Prostate gland (tissue), 2 donors: ENCODE measurements around the gene PTPRC.

Experiments used
- POLR2AphosphoS5 ChIP-seq: sonication (generic); formaldehyde crosslinking; IDR thresholded peaks from one replicate; pipeline ENCODE4 v1.6.1; 2017; ENCODE audit warnings: antibody characterized with exemption
- TF ChIP-seq, protein P1 (sequence below), 4 experiments: fragments of 200-600 bp in 2 of 4; fragments of 450-650 bp in 2 of 4; sonication (generic) in 2 of 4; IDR thresholded peaks; 1 replicate in 3 of 4; 2 replicates in 1 of 4; pipeline ENCODE4 v1.5.1; 2016 to 2019; ENCODE audit warnings: antibody characterized with exemption in 4 of 4, mild to moderate bottlenecking in 2 of 4, moderate library complexity in 2 of 4

DNA sequence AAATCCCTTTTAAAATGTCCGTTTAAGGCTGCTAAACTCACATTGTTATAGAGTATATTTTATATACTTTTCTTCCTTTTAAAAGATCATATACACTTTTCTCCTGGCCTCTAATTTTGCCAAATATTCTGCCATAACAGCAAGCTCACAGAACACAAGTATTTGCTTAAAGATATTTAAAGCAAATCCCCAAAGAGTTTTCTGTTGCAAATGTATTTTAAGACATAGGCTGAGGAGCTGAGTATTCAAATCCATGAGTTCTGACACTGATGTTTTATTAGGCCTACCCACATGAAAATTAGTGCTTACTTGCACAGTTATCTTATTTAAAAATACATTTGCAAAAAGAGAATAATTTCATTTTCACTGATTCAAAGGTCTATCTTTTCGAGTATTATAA is 1.7 kb upstream of the PTPRC start:
- TF ChIP-seq, protein P1, sequence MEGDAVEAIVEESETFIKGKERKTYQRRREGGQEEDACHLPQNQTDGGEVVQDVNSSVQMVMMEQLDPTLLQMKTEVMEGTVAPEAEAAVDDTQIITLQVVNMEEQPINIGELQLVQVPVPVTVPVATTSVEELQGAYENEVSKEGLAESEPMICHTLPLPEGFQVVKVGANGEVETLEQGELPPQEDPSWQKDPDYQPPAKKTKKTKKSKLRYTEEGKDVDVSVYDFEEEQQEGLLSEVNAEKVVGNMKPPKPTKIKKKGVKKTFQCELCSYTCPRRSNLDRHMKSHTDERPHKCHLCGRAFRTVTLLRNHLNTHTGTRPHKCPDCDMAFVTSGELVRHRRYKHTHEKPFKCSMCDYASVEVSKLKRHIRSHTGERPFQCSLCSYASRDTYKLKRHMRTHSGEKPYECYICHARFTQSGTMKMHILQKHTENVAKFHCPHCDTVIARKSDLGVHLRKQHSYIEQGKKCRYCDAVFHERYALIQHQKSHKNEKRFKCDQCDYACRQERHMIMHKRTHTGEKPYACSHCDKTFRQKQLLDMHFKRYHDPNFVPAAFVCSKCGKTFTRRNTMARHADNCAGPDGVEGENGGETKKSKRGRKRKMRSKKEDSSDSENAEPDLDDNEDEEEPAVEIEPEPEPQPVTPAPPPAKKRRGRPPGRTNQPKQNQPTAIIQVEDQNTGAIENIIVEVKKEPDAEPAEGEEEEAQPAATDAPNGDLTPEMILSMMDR (IDR thresholded peaks at IDR 0.05), result no peak
- TF ChIP-seq POLR2AphosphoS5, result no peak
